Measurements from ENCODE around the gene AURKA. TPM values are rescaled to one million over a fixed set of nuclear protein-coding genes. Genes with fewer than 3 reads are reported as not detected.

Gene AURKA
- total and polyA plus RNA-seq, 2 of the 8 experiments (the other 6 are each of a cell fraction or from before 2014, with no cell fraction given): 45.8 to 84.8 TPM

DNA sequence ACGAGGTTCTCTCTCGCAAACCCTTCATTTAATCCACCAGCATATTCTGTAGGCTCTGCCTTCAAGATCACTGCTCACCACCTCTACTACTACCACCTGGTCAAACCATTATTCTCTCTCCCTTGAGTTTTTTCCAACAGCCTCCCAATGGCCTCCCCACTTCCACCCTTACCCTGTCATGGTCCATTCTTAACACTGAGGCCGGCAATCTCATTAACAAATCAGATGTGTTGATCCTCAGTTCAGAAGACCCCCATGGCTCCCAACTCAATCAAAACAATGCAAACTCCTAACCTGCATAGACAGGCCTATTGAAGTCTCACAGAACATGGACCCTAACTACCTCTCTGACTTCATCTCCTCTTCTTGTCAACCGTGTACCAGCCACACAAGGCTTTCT, 2.2 kb downstream of the AURKA start:
- no peak overlapping the region for H3K4me3 ChIP-seq (ENCODE audit: extremely low read depth in 1 of 4, insufficient read depth in 2 of 4, low read depth in 3 of 4, low read length in 4 of 4)
- DNase-seq (ENCODE audit: low read depth in 1 of 2, low spot score in 2 of 2) (no peak), FAIRE-seq (no peak)
- no peak overlapping the region for H2AK5ac ChIP-seq (ENCODE audit: low read depth, low read length)
- no peak overlapping the region for H4K5ac ChIP-seq (ENCODE audit: insufficient read length, low read depth, low read length)
- H3K23ac ChIP-seq (ENCODE audit: insufficient read length): no peak overlapping the region
- no peak overlapping the region for H2BK12ac ChIP-seq (ENCODE audit: low read depth, low read length)
- no peak overlapping the region for H3K14ac ChIP-seq (ENCODE audit: insufficient read length)
- H2BK120ac ChIP-seq (replicated peaks; ENCODE audit: low read depth, low read length): no peak overlapping the region
- no peak overlapping the region for H3K56ac ChIP-seq (replicated peaks; ENCODE audit: insufficient read length, low read depth, low read length)
- H2BK5ac ChIP-seq (ENCODE audit: low read depth, low read length): no peak overlapping the region
- CTCF ChIA-PET (ENCODE audit: partially characterized antibody): no interaction called here
- peaks cover 14% of the 10 kb centered on the region for H3K79me1 ChIP-seq (ENCODE audit: low read depth, low read length)
- no peaks in the 10 kb centered on the region for H3K27me3 ChIP-seq (replicated peaks in 1 of 4; ENCODE audit: control insufficient read depth in 3 of 4, extremely low read depth in 1 of 4, insufficient read depth in 3 of 4, low read length in 3 of 4)
- H3K79me2 ChIP-seq (ENCODE audit: control insufficient read depth in 1 of 2, insufficient read depth in 2 of 2, low read length in 2 of 2): peaks cover 28 to 81% of the 10 kb centered on the region in 2 experiments
- peaks cover 3 to 7% (median 4%) of the 10 kb centered on the region in 4 experiments; a peak in 5 of 7 replicates for H3K4me1 ChIP-seq (replicated peaks in 1 of 4; ENCODE audit: control insufficient read depth in 3 of 4, insufficient read depth in 4 of 4, low read length in 3 of 4)
- H3K23me2 ChIP-seq (ENCODE audit: low read depth, low read length): peaks cover 3% of the 10 kb centered on the region
- no peak overlapping the region for H2BK20ac ChIP-seq (ENCODE audit: low read length)
- no peak overlapping the region for H2BK15ac ChIP-seq (ENCODE audit: low read length)
- no peak overlapping the region for H4K91ac ChIP-seq (replicated peaks; ENCODE audit: insufficient read length, low read length)
- H3K27ac ChIP-seq (ENCODE audit: low read depth, low read length): no peak overlapping the region
- no peak overlapping the region for H3K9ac ChIP-seq (replicated peaks in 1 of 4; ENCODE audit: extremely low read depth in 1 of 4, low read depth in 3 of 4, low read length in 3 of 4)
- POLR2A ChIA-PET (ENCODE audit: partially characterized antibody): no interaction called here
- H3K9me3 ChIP-seq (ENCODE audit: insufficient read depth in 2 of 2, low read depth in 1 of 2, low read length in 1 of 2): no peaks in the 10 kb centered on the region
- H4K20me1 ChIP-seq (replicated peaks in 1 of 2; ENCODE audit: control insufficient read depth in 1 of 2, insufficient read depth in 2 of 2, low read length in 2 of 2): peaks cover 1 to 12% of the 10 kb centered on the region in 2 experiments
- no peak overlapping the region for H2AFZ ChIP-seq (ENCODE audit: low read length)
- no peak overlapping the region; a peak in 1 of 4 replicates for H3K4me2 ChIP-seq (ENCODE audit: insufficient read depth in 1 of 2, low read depth in 2 of 2, low read length in 2 of 2)
- H4K8ac ChIP-seq (ENCODE audit: extremely low read depth, insufficient read depth, low read length): no peak overlapping the region
- H3K18ac ChIP-seq (ENCODE audit: extremely low read depth, low read length): no peak overlapping the region
- H3K4ac ChIP-seq (replicated peaks; ENCODE audit: insufficient read length, low read depth, low read length): no peak overlapping the region
- H3K36me3 ChIP-seq (ENCODE audit: control insufficient read depth in 2 of 4, insufficient read depth in 4 of 4, low read length in 3 of 4): peaks cover 8 to 45% (median 36%) of the 10 kb centered on the region in 4 experiments; a peak in 7 of 8 replicates
- 93% methylated on average over 4 of the region's 4 CpGs; no CpG with 5 or more reads in 1 of the 2 experiments for WGBS, 2 experiments (ENCODE audit: extremely low coverage in 1 of 2, insufficient coverage in 1 of 2, insufficient read length in 1 of 2, insufficient replicate concordance in 2 of 2, low coverage in 1 of 2, low lambda C conversion rate in 2 of 2, missing lambda C conversion rate in 1 of 2)
- TF ChIP-seq CREB1 (IDR thresholded peaks at IDR 0.05) (no peak), CEBPB (IDR thresholded peaks at IDR 0.05; ENCODE audit: low read depth, low read length) (no peak), YY1 (IDR thresholded peaks at IDR 0.05; ENCODE audit: low read depth, low read length) (no peak), EGR1 (IDR thresholded peaks at IDR 0.05; ENCODE audit: borderline replicate concordance, low read depth, low read length) (no peak), RAD21 (IDR thresholded peaks at IDR 0.05 in 1 of 2, conservative IDR thresholded peaks at IDR 0.05 in 1 of 2; ENCODE audit: low read depth in 2 of 2, low read length in 2 of 2) (no peak), HDAC2 (IDR thresholded peaks at IDR 0.05; ENCODE audit: borderline replicate concordance in 1 of 2, low read depth in 2 of 2, low read length in 2 of 2) (no peak), GABPA (IDR thresholded peaks at IDR 0.05; ENCODE audit: borderline replicate concordance, insufficient read depth, low read length) (no peak), POLR2AphosphoS5 (IDR thresholded peaks at IDR 0.05; ENCODE audit: low read depth, low read length) (no peak), JUN (IDR thresholded peaks at IDR 0.05; ENCODE audit: low read depth, low read length) (no peak), TEAD4 (IDR thresholded peaks at IDR 0.05; ENCODE audit: low read depth, low read length) (no peak), BRCA1 (IDR thresholded peaks at IDR 0.05; ENCODE audit: low read depth, low read length) (no peak), BCL11A (IDR thresholded peaks at IDR 0.05; ENCODE audit: low read depth in 2 of 2, low read length in 2 of 2) (no peak), FOSL1 (IDR thresholded peaks at IDR 0.05; ENCODE audit: insufficient read depth, low read depth, low read length) (no peak), SAP30 (IDR thresholded peaks at IDR 0.05; ENCODE audit: insufficient read depth, insufficient replicate concordance, low read length) (no peak), SUZ12 (IDR thresholded peaks at IDR 0.05; ENCODE audit: low read length) (no peak)

Measured in H1 (cell line).